ENCODE data around the gene VCAN.

GRCh38 chr5:83446253-83446947 lies 25.1 kb upstream of the VCAN start:
- no peak for TF ChIP-seq GATA2 (IDR thresholded peaks at IDR 0.05; ENCODE audit: low read depth, low read length)
- no peak for TF ChIP-seq GATA3 (IDR thresholded peaks at IDR 0.05; ENCODE audit: low read depth, low read length)
